GM21825 (cell line): ENCODE measurements around the gene PRKAR1B.

Experiments used
- ATAC-seq: cut with Tn5 transposase; IDR thresholded peaks from one replicate; pipeline ENCODE4 v1.9.1; 2021; ENCODE audit warnings: mild to moderate bottlenecking, moderate library complexity; ENCODE audit not compliant: unreplicated experiment

PRKAR1B gene

DNA sequence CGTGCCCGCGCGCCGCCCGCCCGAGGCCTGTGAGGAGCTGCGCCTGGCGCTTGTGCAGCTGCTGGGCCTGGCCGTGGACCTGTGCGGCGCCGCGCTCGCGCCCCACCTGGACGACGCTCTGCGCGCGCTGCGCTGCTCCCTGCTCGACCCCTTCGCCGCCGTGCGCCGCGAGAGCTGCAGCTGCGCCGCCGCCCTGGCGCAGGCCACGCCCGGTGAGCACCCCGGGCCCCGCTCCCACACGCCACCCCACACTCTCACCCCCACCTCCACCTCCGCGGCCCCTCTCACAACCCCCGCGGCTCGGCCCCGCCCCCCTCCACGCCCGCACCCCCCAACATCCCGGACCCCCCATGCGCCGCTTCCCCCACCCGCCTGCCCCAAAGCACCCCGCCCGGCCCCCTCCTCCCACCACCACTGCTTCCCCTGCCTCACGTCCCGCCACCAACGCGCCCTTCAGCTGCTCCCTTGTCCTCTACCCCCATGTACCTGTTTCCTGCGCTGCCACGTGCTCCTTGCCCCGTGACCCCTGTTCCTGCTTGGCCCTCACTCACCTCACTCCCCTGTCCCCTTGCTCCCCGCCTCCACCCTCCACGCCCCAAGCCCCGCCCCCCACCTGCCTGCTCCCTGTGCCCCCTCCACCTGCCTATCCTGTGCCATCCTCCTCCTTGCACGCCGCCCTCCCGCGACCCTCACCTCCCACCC, at the start of gene PRKAR1B:
TSS of gene PRKAR1B (minus strand) at position 178 of the 702 bp plus-strand sequence. CDS start 15,776 bp downstream, outside the sequence.
- ATAC-seq: peak; percentile 38

DNA sequence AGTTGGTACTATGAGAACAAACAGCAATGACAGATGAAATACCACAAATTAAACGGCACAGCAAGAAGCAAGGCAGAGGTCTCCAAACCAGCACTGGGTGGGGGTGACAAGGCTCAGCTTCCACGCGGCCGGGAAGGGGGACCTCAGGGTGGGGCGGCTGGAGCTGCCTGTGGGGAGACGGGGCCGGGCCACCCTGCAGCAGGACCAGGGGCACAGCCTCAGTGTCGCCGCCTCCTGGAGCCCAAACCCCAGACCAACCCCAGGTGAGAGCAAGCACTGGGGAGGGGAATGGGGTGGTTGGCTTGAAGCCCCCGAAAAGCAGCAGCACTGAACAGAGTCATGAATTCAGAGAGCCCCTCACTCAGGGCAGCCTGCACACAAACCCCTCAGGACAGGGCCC, 49.3 kb upstream of the PRKAR1B start:
- ATAC-seq: no peak

DNA sequence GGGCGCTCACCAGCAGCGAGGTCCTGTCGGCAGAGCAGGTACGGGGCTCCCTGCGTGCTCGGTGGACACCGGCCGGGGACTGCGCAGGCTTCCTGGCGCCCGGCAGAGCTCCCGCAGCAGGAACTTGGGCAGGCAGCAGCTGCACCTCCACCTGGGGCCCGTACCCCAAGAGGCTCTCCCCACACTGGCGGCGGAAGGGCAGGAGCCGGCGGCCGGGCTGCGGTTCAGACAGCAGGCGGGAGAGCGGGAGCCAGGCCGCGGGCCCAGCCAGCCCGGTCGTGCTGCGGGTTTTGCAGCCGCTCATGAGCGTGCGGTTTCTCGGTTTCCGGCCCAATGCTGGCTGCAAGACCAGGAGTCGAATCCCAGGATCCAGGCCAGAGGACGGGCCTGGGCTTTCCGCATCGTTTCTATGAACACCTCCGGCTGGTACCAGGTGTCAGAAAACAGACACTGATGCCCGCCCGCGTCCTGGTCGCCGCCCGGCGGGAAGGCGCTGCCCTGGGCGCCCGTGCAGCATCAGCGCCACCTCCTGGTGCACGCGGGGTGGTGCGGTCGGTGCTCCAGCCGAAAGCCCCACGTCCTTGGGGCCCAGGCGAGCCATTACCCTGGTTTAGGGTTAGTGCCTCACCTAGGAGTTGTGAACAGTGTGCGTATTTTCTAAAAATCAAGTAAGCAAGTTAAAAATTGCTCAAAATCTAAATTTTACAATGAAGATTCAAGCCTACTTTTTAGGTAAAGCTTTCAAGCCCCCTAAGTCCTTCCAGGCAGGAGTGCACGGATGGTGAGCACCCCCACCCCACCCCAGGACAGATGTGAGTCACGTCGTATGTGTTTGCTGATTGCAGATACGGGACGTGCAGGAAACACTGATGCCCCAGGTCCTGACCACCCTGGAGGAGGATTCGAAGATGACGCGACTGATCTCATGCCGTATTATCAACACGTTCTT, 47.4 kb upstream of the PRKAR1B start:
- no peak for ATAC-seq

DNA sequence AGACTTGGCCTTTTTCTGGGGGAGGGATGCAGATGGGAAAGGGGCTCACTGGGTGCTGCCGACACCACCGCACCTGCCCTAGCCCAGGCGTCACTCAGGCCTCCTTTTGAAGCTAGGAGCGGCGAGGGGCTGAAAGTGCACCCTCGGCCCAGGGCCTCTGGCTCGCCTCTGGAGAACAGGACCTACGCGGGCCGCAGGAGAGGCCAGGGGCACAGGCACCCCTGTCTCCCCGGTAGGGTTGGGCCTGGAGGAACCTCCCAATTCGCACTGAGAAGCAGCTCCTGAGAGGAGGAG, 46.5 kb upstream of the PRKAR1B start:
- no peak for ATAC-seq

DNA sequence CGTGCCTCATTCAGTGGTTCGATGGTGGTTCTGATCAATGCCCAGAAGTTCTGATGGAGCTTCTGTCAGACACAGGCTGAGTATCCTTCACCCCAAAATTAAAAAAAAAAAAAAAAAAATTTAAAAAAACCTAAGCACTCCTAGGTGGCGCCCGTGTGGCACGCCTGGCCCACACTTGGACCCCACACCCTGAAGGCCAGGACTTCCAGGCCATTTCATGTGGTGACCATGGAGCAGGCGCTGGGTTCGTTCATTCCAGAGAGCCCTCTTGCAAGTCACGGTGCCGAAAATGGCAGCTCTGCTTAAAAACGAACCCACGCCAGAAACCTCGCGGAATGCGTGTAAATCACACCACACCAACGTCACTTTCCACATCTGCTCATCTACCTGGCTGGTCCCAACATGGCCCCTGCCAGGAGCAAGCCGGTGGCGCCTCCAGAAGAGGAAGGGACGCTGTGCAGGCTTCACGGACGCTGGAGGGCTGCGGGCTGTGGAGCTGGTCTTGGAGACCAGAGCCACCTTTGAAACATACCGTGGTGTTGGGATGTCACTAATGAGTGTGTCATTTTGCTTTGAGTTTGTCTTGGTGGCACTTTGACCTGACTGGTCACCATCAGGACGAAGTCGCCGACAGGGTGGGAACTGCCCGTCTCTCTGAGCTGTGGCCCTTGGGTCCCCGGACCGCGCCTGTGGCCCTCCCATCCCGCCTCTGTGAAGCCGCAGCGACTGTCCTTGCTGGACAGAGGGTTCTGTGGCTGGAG, 46.0 kb upstream of the PRKAR1B start:
- ATAC-seq: no peak

DNA sequence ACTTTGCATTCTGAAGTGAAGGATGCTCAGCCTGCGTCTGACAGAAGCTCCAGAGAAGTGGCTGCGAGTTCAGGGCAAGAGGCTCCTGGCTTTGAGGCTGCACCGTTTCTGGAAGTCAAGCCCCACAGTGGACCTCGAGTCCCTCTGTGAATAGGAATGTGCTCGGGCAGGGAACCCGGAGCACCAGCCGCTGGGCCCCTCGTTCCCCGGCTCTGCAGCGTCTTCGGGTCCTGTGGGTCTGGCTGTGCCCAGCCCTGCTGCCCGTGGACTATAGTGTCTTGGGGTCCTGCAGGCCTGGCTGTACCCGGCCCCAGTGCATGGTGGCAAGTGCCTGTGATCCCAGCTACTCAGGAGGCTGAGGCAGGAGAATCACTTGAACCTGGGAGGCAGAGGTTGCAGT, 45.3 kb upstream of the PRKAR1B start:
- no peak for ATAC-seq

DNA sequence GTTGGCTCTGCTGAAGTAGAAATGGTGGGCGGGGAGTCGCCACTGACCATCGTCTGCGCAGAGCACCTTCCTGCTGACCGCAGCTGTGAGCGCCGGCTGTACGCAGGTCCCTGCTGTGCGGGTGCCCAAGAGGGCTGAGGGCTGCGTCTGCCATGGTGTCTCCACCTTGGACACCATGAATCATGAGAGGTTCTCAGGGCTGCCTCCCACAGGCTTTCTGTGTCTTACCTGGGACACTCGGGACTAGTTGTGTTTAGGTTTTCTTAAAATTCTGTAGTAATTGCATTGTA, 44.9 kb upstream of the PRKAR1B start:
- no peak for ATAC-seq

DNA sequence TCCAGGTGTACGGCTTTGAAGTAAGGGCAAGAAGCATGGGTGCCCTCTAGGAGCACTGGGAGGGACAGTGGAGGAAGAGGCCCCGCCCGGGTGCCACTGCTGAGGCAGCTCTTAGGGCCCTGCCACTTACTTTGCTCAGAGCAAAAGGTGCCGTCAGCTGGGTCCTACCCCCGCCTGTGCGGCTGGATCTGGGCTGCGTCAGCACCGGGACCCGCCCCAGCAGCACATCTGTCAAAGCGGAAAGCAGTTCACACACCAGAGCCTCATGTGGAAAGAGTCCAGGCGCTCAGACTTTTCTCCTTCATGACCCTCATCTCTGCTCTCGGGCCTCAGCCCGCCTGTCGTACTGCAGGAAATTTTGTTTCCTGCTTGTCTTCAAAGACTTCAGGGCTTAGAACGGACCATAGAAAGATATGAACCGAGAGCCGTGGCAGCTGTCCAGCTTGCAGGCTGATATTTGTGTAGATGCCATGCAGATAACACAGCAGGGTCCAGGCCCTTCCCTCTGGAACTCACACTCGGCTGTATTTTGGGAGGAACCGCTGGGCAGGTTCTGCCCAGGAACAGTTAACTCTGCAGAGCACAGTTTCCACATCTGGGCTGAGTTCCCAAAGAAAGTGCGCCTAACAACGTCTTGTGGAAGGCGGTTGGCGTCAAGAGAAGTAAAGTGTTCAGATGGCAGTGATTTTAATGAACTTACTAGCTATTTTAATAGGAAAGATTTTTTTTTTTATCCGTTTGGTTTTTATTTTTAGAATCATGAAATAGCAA, 44.3 kb upstream of the PRKAR1B start:
- no peak for ATAC-seq

DNA sequence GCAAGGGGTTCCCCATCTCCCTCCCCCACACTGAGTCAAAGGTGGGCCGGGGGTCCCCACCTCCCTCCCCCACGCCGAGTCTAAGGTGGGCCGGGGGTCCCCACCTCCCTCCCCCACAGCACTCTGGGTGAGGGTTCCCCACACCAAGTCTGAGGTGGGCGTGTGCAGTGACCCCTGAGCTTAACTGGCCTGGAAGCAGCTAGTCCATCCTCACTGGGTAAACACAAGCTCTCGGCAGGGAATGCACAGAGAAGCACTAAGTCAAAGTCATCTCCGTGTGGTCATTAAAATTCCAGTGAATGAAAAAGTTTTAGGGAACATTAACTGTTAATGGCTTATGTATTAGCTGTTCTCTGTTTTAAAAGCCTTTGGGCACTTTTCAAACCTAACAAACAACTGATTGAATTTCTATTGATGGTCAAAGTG, 43.7 kb upstream of the PRKAR1B start:
- ATAC-seq: no peak

DNA sequence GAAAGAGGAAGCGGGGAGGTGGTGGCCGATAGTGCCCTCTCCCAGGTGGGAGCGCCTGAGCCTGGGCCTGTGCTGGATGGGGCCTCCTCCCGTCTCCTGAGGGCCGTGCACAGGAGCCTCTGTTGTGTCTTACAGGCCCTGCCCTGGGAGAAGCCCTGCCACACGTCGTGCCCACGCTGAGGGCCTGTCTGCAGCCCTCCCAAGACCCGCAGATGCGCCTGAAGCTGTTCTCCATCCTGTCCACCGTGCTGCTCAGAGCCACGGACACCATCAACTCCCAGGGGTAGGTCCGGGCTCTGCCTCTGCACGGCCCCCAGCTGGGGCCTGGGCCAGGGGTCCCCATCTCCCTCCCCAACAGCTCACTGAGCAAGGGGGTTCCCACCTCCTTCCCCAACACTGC, 43.3 kb upstream of the PRKAR1B start:
- ATAC-seq: no peak

DNA sequence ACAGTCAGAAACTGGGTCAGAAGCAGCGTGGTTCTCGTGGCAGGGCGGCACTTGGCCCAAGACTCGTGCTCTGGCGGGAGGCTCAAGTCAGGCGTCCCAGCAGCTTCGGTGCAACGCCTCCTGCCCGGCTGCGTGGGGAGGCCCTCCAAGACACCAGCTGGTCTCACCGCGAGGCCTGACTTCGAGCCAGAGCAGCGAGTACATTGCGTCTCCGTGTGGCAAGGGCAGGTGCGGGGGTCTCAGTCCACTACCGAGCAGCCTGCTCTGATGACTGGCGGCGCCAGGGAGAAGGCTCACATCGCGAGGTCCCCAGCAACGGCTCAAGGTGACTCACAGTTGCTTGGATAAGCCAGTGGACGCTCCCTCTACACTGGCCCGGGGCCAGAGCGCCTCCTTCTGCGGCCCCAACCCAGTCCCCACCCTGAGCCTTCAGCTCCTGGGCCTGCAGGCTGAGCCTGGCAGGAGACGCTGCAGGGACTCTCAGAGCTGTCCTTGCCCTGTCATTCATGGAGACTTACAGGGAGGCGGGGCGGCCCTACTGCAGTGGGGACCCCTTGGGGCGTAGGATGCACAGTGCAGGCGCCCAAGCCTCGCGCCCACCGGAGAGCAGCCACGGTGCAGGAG, 41.9 kb upstream of the PRKAR1B start:
- ATAC-seq: no peak

DNA sequence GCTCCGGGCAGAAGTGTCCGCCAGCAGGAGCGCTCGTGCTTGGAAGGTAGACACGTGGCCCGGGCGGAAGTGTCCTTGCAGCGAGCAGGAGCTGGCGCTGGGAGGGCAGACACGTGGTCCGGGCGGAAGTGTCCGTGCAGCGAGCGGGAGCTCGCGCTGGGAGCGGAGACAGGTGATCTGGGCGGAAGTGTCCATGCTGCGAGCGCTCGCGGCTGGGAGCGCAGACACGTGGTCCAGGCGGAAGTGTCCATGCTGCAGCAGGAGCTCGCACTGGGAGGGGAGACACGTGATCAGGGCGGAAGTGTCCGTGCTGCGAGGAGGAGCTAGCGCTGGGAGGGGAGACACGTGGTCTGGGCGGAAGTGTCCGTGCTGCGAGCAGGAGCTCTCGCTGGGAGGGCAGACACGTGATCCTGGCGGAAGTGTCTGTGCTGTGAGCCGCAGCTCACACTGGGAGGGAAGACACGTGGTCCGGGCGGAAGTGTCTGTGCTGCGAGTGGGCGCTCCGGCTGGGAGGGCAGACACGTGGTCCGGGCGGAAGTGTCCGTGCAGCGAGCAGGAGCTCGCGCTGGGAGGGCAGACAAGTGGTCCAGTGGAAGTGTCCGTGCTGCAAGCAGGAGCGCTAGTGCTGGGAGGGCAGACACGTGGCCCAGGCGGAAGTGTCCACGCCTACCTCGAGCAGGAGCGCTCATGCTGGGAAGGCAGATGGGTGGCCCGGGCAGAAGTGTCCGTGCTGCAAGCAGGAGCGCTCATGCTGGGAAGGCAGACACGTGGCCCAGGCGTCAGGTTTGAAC, 41.1 kb upstream of the PRKAR1B start:
- no peak for ATAC-seq

DNA sequence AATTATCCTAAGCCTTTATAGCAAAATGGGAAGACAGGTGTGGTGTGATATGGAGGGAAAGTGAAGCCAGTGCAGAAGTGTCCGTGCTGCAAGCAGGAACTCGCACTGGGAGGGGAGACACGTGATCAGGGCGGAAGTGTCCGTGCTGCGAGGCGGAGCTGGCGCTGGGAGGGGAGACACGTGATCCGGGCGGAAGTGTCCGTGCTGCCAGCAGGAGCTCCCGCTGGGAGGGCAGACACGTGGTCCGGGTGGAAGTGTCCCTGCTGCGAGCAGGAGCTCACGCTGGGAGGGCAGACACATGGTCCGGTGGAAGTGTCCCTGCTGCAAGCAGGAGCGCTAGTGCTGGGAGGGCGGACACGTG, 40.5 kb upstream of the PRKAR1B start:
- ATAC-seq: no peak

DNA sequence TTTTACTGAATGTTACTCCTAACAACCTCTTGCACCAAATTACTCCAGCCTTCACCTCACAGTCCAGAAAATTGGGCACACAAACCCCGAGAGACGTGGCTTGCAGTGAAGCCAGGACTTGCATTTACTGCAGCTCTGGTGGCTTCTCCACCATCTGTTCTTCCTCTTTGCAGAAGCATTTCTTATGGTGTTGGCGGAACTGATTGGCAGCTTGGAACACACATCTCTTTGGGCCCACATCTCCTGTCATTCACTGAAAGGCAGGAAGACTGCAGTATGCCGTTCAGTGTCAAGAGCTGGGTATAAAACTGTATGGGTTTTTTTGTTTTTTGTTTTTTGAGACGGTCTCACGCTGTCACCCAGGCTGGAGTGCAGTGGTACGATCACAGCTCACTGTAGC, 38.3 kb upstream of the PRKAR1B start:
- ATAC-seq: no peak

DNA sequence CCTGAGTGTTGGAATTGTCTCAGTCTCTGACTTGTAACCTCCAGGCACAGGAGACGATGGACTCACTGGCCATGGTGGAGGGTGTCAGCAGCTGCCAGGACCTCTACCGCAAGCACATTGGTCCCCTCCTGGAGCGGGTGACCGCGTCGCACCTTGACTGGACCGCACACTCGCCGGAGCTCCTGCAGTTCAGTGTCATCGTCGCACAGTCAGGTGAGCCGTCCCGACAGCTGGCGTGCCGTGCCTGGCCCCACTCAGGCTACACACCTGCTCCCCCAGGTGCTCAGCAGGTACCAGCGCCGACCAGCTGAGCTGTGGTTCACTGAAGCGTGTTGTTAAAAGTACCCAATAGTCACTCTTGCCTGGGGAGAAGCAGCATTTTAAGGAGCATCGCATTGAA, 36.7 kb upstream of the PRKAR1B start:
- no peak for ATAC-seq

DNA sequence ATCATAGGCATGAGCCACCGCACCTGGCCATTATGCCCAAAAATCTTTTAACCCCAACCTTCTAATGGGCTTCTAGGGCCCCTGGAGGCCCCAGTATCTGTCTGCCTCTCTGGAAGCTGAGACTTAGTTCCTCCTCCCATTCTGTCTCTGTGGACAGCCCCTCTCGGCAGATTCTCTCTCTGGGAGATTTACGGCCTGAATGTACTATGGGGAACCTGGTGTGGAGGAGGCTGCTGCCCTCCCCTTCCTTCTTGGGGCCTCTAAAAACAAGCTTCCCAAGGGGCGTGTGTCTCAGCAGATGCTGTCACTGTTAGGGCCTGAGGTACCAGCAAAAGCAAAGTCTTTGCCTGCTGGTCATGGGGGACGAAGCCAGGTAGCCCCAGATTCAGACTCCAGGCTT, 35.8 kb upstream of the PRKAR1B start:
- no peak for ATAC-seq

DNA sequence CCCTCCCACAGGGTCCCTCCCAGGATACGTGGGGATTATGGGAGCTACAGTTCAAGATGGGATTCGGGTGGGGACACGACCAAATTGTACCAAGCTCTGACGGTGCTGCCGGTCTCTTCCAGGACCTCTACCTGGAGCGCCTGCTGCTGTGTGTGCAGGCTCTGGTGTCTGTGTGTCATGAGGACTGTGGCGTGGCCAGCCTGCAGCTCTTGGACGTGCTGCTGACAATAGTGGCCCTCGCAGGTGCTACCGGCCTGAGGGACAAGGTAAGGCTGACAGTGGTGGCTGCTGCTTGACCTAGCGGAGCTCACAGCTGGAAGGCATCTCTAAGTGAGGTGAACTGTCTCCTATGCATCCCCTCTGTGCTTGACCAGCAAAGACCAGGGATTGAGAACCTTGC, 34.5 kb upstream of the PRKAR1B start:
- ATAC-seq: no peak

DNA sequence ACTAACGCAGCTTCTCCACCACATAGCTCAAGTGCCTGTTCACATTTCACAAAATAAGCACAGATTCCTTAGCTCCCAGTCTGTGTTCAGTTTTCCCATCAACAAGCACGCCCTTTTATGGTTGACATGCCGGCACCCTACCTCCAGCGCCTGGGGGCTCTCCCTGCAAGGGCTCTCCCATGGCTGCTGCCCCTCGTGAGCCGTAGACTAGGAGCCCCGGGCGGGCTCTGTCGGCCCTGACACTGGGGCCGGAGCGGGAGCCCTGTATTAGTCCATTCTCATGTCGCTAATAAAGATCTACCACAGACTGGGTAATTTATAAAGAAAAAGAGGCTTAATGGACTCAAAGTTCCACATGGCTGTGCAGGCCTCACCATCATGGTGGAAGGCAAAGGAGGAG, 34.0 kb upstream of the PRKAR1B start:
- no peak for ATAC-seq

DNA sequence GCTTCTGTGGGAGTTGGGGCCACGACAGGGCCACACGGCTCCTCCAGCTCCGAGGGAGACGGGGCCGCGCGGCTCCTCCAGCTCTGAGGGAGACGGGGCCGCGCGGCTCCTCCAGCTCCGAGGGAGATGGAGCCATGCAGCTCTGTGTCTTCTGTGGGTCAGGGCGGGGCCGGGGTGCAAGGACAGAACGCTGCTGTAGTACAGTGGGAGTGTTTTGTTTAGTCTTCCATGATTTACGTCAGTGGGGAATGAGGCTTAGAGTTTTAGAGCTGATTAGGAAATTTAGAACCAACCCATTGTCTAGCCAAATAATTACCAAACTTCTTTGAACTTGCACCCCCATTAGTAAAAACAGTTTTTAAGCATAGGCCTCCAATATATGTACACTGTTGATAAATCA, 32.9 kb upstream of the PRKAR1B start:
- no peak for ATAC-seq

DNA sequence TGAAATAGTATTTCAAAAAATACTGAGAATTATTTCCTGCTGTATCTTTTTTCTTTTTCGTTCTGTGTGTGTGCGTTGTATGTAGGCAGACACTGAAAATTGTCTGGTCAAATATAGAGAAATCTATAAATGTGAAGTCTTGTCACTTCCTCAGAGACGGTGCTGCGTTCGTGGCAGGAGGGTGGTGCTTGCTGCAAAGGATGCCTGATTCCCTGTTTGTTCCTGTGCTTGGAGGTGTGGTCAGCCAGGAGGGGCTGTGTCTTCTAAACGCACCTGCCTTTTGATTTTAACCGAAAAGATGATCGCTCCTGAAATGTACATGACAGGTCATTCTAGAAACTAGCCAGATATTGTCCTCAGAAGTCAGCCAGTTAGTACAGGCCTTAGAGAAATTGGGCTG, 32.5 kb upstream of the PRKAR1B start:
- no peak for ATAC-seq
